Measurements from ENCODE around the gene LYPD5. TPM values are rescaled to one million over a fixed set of nuclear protein-coding genes. Genes with fewer than 3 reads are reported as not detected.

LYPD5 gene
- total and polyA plus RNA-seq, 2 of the 13 experiments (the other 11 are each of a cell fraction or from before 2014, with no cell fraction given) = not detected

GRCh38 chr19:43769256-43769655 lies 33.0 kb downstream of the LYPD5 start:
- DNase-seq (ENCODE audit: low spot score) (no peak), FAIRE-seq (no peak), ATAC-seq (no peak)
- no peaks in the 10 kb centered on the region for H3K9me3 ChIP-seq (ENCODE audit: low read length)
- H4K20me1 ChIP-seq (ENCODE audit: insufficient read depth, low read length) = no peaks in the 10 kb centered on the region
- ChIA-PET CTCF (ENCODE audit: low intra/inter-chr PET ratio, low total read pairs) (no interaction called here), POLR2A (no interaction called here)
- WGBS (ENCODE audit: low lambda C conversion rate) = 0% methylated on average over 1 of the region's 14 CpGs
- in situ Hi-C loops (cut with HindIII; ENCODE audit: extremely low pct_ligation_motif_present, low pct_unique_long_range_greater_than_20kb) = no loop called here
- H2AFZ ChIP-seq (ENCODE audit: low read length) = no peak overlapping the region
- H3K79me2 ChIP-seq (ENCODE audit: insufficient read depth, low read length) = no peaks in the 10 kb centered on the region
- no peak overlapping the region for H3K9ac ChIP-seq (ENCODE audit: insufficient read depth, low read depth, low read length)
- H3K4me2 ChIP-seq (ENCODE audit: low read depth, low read length) = no peak overlapping the region
- no peak overlapping the region for H3K27ac ChIP-seq (ENCODE audit: extremely low read length, insufficient read depth, low read length)
- H3K27me3 ChIP-seq (ENCODE audit: control insufficient read depth in 1 of 2, insufficient read depth in 2 of 2, low read length in 2 of 2) = peaks cover 0 to 13% of the 10 kb centered on the region in 2 experiments; a peak in 2 of 5 replicates
- no peak overlapping the region for H3K4me3 ChIP-seq (replicated peaks in 1 of 3; ENCODE audit: insufficient read depth in 1 of 3, low read depth in 2 of 3, low read length in 3 of 3)
- intact Hi-C loops (cut with micrococcal nuclease; ENCODE audit: unreplicated experiment) = loop anchor here (10.0 kb wide), 1 partner anchor 104 kb away; no protein-coding TSS in a partner anchor
- no peaks in the 10 kb centered on the region for H3K36me3 ChIP-seq (replicated peaks in 1 of 2; ENCODE audit: control insufficient read depth in 1 of 2, insufficient read depth in 2 of 2, low read length in 2 of 2)
- peaks cover 25% of the 10 kb centered on the region for H3K4me1 ChIP-seq (ENCODE audit: insufficient read depth, low read length)
- BruUV-seq (replicated peaks) = no TSS peak
- TF ChIP-seq GABPA (IDR thresholded peaks at IDR 0.05; ENCODE audit: low read depth, low read length) (no peak), GABPA (CRISPR knock-in tag; IDR thresholded peaks at IDR 0.05; ENCODE audit: low read depth) (no peak), MTERF4 (CRISPR knock-in tag; IDR thresholded peaks at IDR 0.05) (no peak), ZBTB21 (CRISPR knock-in tag; IDR thresholded peaks at IDR 0.05) (no peak), ZBTB4 (CRISPR knock-in tag; IDR thresholded peaks at IDR 0.05; ENCODE audit: borderline replicate concordance) (no peak), ETS1 (CRISPR knock-in tag; IDR thresholded peaks at IDR 0.05) (no peak), ZNF788 (CRISPR knock-in tag; IDR thresholded peaks at IDR 0.05; ENCODE audit: borderline replicate concordance) (no peak), NFIB (CRISPR knock-in tag; IDR thresholded peaks at IDR 0.05; ENCODE audit: borderline replicate concordance) (no peak)
- TF ChIP-seq, protein P1, sequence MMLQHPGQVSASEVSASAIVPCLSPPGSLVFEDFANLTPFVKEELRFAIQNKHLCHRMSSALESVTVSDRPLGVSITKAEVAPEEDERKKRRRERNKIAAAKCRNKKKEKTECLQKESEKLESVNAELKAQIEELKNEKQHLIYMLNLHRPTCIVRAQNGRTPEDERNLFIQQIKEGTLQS (CRISPR knock-in tag; IDR thresholded peaks at IDR 0.05) = no peak
- TF ChIP-seq, protein P2, sequence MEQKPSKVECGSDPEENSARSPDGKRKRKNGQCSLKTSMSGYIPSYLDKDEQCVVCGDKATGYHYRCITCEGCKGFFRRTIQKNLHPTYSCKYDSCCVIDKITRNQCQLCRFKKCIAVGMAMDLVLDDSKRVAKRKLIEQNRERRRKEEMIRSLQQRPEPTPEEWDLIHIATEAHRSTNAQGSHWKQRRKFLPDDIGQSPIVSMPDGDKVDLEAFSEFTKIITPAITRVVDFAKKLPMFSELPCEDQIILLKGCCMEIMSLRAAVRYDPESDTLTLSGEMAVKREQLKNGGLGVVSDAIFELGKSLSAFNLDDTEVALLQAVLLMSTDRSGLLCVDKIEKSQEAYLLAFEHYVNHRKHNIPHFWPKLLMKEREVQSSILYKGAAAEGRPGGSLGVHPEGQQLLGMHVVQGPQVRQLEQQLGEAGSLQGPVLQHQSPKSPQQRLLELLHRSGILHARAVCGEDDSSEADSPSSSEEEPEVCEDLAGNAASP (CRISPR knock-in tag; IDR thresholded peaks at IDR 0.05; ENCODE audit: borderline replicate concordance) = no peak

All from HepG2 (cell line).